ENCODE results near the gene CDKN1C.

DNA sequence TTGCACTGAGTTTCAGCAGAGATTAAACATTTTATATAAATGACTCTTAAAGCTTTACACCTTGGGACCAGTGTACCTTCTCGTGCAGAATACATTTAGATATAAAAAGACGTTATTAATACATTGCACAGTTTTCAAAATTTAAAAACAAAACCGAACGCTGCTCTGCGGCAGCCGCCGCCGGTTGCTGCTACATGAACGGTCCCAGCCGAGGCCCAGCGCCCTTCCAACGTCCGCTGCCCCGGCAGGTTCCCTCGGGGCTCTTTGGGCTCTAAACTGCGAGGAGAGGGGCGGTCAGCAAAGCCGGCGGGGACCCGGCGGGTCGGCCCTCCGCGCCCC lies 2.0 kb downstream of the CDKN1C start:
- TF ChIP-seq CTCF (IDR thresholded peaks at IDR 0.05; ENCODE audit: insufficient read depth, low read length, poor library complexity, severe bottlenecking) (no peak), EZH2phosphoT487 (conservative IDR thresholded peaks at IDR 0.05; ENCODE audit: low read length) (no peak)
